Measurements from ENCODE around the gene FBXO17. TPM values are rescaled to one million over a fixed set of nuclear protein-coding genes. Genes with fewer than 3 reads are reported as not detected.

Gene FBXO17
- total RNA-seq, 5 donors from 2014 or later (not counting 1 experiment from before 2014, with no cell fraction given) = 0.18 to 0.46 (median 0.28) TPM; not detected in 2

- Mint-ChIP-seq H3K27ac (no peak overlapping the region), H3K4me1 (peaks cover 0 to 2% (median 0%) of the 10 kb centered on the region in 3 donors), H3K4me3 (no peak overlapping the region), H3K27me3 (no peaks in the 10 kb centered on the region), H3K9me3 (no peaks in the 10 kb centered on the region), H3K36me3 (no peaks in the 10 kb centered on the region)
- no peak overlapping the region for H3K4me3 ChIP-seq (ENCODE audit: control insufficient read depth in 1 of 2, extremely low read depth in 1 of 2, low read length in 1 of 2)
- CTCF ChIA-PET = no interaction called here
- no peak for ATAC-seq (replicated peaks in 1 of 4)
- H3K36me3 ChIP-seq (ENCODE audit: control insufficient read depth in 2 of 2, extremely low read depth in 1 of 2, insufficient read depth in 1 of 2, low read length in 1 of 2) = peaks cover 0 to 5% of the 10 kb centered on the region in 2 donors
- H3K27ac ChIP-seq (ENCODE audit: low read length) = no peak overlapping the region
- H3K9me3 ChIP-seq = no peaks in the 10 kb centered on the region
- H3K4me1 ChIP-seq (ENCODE audit: control insufficient read depth in 1 of 2, extremely low read depth in 1 of 2, insufficient read depth in 2 of 2, low read length in 2 of 2) = no peaks in the 10 kb centered on the region
- no peak for DNase-seq
- POLR2A ChIA-PET = no interaction called here
- peaks cover 0 to 13% of the 10 kb centered on the region in 2 experiments for H3K27me3 ChIP-seq (replicated peaks in 1 of 2; ENCODE audit: control insufficient read depth in 2 of 2, extremely low read depth in 1 of 2, insufficient read depth in 2 of 2, low read length in 1 of 2)
- WGBS (ENCODE audit: insufficient coverage) = 96% methylated on average over 40 of the region's 44 CpGs
Measured at GRCh38 chr19:38915329-38916321, 59.9 kb downstream of the FBXO17 start.

GRCh38 chr19:38913958-38914357 lies 61.6 kb downstream of the FBXO17 start:
- CTCF ChIA-PET = interaction anchor here (0.6 to 1.3 kb wide), 3 partner anchors 16 to 520 kb away, joined by 5 to 8 read pairs (median 5); partner anchors contain the start of genes MRPS12 (in 1 of the 2) and SARS2 (in 1 of the 2)
- WGBS (ENCODE audit: insufficient coverage) = 90% methylated on average over 4 of the region's 8 CpGs

GRCh38 chr19:38912600-38913514 lies 62.7 kb downstream of the FBXO17 start:
- DNase-seq (no peak), ATAC-seq (replicated peaks in 1 of 4) (no peak)
- H3K27ac Mint-ChIP-seq = no peak overlapping the region
- H3K4me1 Mint-ChIP-seq = peaks cover 7 to 15% (median 11%) of the 10 kb centered on the region in 3 donors
- peaks cover 0 to 15% of the 10 kb centered on the region in 2 experiments for H3K27me3 ChIP-seq (replicated peaks in 1 of 2; ENCODE audit: control insufficient read depth in 2 of 2, extremely low read depth in 1 of 2, insufficient read depth in 2 of 2, low read length in 1 of 2)
- peaks cover 7% of the 10 kb centered on the region for H3K36me3 Mint-ChIP-seq
- H3K4me1 ChIP-seq (ENCODE audit: control insufficient read depth in 1 of 2, extremely low read depth in 1 of 2, insufficient read depth in 2 of 2, low read length in 2 of 2) = peaks cover 0 to 11% of the 10 kb centered on the region in 2 experiments
- no peak overlapping the region for H3K4me3 Mint-ChIP-seq
- no peak overlapping the region for H3K4me3 ChIP-seq (ENCODE audit: control insufficient read depth in 1 of 2, extremely low read depth in 1 of 2, low read length in 1 of 2)
- H3K36me3 ChIP-seq (ENCODE audit: control insufficient read depth in 2 of 2, extremely low read depth in 1 of 2, insufficient read depth in 1 of 2, low read length in 1 of 2) = peaks cover 2 to 5% of the 10 kb centered on the region in 2 donors
- H3K27ac ChIP-seq (ENCODE audit: low read length) = no peak overlapping the region
- ChIA-PET CTCF (no interaction called here), POLR2A (no interaction called here)
- no peaks in the 10 kb centered on the region for H3K9me3 ChIP-seq
- no peaks in the 10 kb centered on the region for H3K9me3 Mint-ChIP-seq
- WGBS (ENCODE audit: insufficient coverage) = 73% methylated on average over 6 of the region's 12 CpGs
- no peaks in the 10 kb centered on the region for H3K27me3 Mint-ChIP-seq

More at GRCh38 chr19:38913958-38914357, 61.6 kb downstream of the FBXO17 start:
- Mint-ChIP-seq H3K4me1 (peaks cover 2 to 6% (median 4%) of the 10 kb centered on the region in 3 donors), H3K9me3 (no peaks in the 10 kb centered on the region), H3K27me3 (no peaks in the 10 kb centered on the region), H3K4me3 (no peak overlapping the region), H3K27ac (no peak overlapping the region), H3K36me3 (peaks cover 2% of the 10 kb centered on the region)
- H3K27me3 ChIP-seq (replicated peaks in 1 of 2; ENCODE audit: control insufficient read depth in 2 of 2, extremely low read depth in 1 of 2, insufficient read depth in 2 of 2, low read length in 1 of 2) = peaks cover 0 to 15% of the 10 kb centered on the region in 2 experiments
- H3K4me3 ChIP-seq (ENCODE audit: control insufficient read depth in 1 of 2, extremely low read depth in 1 of 2, low read length in 1 of 2) = no peak overlapping the region
- H3K36me3 ChIP-seq (ENCODE audit: control insufficient read depth in 2 of 2, extremely low read depth in 1 of 2, insufficient read depth in 1 of 2, low read length in 1 of 2) = peaks cover 0 to 5% of the 10 kb centered on the region in 2 donors
- no peaks in the 10 kb centered on the region for H3K9me3 ChIP-seq
- POLR2A ChIA-PET = no interaction called here
- ATAC-seq (replicated peaks in 1 of 4) (no peak), DNase-seq (no peak)
- peaks cover 0 to 5% of the 10 kb centered on the region in 2 experiments for H3K4me1 ChIP-seq (ENCODE audit: control insufficient read depth in 1 of 2, extremely low read depth in 1 of 2, insufficient read depth in 2 of 2, low read length in 2 of 2)
- H3K27ac ChIP-seq (ENCODE audit: low read length) = no peak overlapping the region

- Histone ChIP-seq H3K27me3 (replicated peaks in 1 of 2; ENCODE audit: control insufficient read depth in 2 of 2, extremely low read depth in 1 of 2, insufficient read depth in 2 of 2, low read length in 1 of 2) (peaks cover 0 to 15% of the 10 kb centered on the region in 2 experiments), H3K9me3 (no peaks in the 10 kb centered on the region), H3K36me3 (ENCODE audit: control insufficient read depth in 2 of 2, extremely low read depth in 1 of 2, insufficient read depth in 1 of 2, low read length in 1 of 2) (peaks cover 5 to 15% of the 10 kb centered on the region in 2 donors), H3K4me1 (ENCODE audit: control insufficient read depth in 1 of 2, extremely low read depth in 1 of 2, insufficient read depth in 2 of 2, low read length in 2 of 2) (peaks cover 0 to 11% of the 10 kb centered on the region in 2 experiments), H3K4me3 (ENCODE audit: control insufficient read depth in 1 of 2, extremely low read depth in 1 of 2, low read length in 1 of 2) (no peak overlapping the region), H3K27ac (ENCODE audit: low read length) (no peak overlapping the region)
- peaks cover 7 to 20% (median 11%) of the 10 kb centered on the region in 3 donors for H3K4me1 Mint-ChIP-seq
- 83% methylated on average over 7 of the region's 16 CpGs for WGBS (ENCODE audit: insufficient coverage)
- CTCF ChIA-PET = no interaction called here
- no peak overlapping the region for H3K4me3 Mint-ChIP-seq
- POLR2A ChIA-PET = interaction anchor here in 1 of 2 donors (0.6 kb wide), 1 partner anchor 351 kb away, joined by 8 read pairs; no protein-coding TSS in a partner anchor
- H3K27ac Mint-ChIP-seq = no peak overlapping the region
- no peaks in the 10 kb centered on the region for H3K9me3 Mint-ChIP-seq
- peaks cover 19% of the 10 kb centered on the region for H3K36me3 Mint-ChIP-seq
- ATAC-seq (replicated peaks in 1 of 4) (no peak), DNase-seq (no peak)
- no peaks in the 10 kb centered on the region for H3K27me3 Mint-ChIP-seq
Measured at GRCh38 chr19:38911388-38912001, 64.0 kb downstream of the FBXO17 start.

GRCh38 chr19:38910488-38910887 lies 65.1 kb downstream of the FBXO17 start:
- Mint-ChIP-seq H3K4me3 (no peak overlapping the region), H3K36me3 (peaks cover 19% of the 10 kb centered on the region), H3K4me1 (peaks cover 7 to 20% (median 11%) of the 10 kb centered on the region in 3 donors), H3K27me3 (no peaks in the 10 kb centered on the region), H3K9me3 (no peaks in the 10 kb centered on the region), H3K27ac (no peak overlapping the region)
- CTCF ChIA-PET = no interaction called here
- Histone ChIP-seq H3K9me3 (no peaks in the 10 kb centered on the region), H3K27me3 (replicated peaks in 1 of 2; ENCODE audit: control insufficient read depth in 2 of 2, extremely low read depth in 1 of 2, insufficient read depth in 2 of 2, low read length in 1 of 2) (peaks cover 0 to 15% of the 10 kb centered on the region in 2 experiments), H3K36me3 (ENCODE audit: control insufficient read depth in 2 of 2, extremely low read depth in 1 of 2, insufficient read depth in 1 of 2, low read length in 1 of 2) (peaks cover 2 to 20% of the 10 kb centered on the region in 2 donors), H3K4me1 (ENCODE audit: control insufficient read depth in 1 of 2, extremely low read depth in 1 of 2, insufficient read depth in 2 of 2, low read length in 2 of 2) (peaks cover 0 to 11% of the 10 kb centered on the region in 2 experiments), H3K27ac (ENCODE audit: low read length) (no peak overlapping the region), H3K4me3 (ENCODE audit: control insufficient read depth in 1 of 2, extremely low read depth in 1 of 2, low read length in 1 of 2) (no peak overlapping the region)
- POLR2A ChIA-PET = no interaction called here
- ATAC-seq (replicated peaks in 1 of 4) = no peak
- 98% methylated on average over 6 of the region's 12 CpGs for WGBS (ENCODE audit: insufficient coverage)
- DNase-seq = no peak

Measured in T-cell (primary cell).